ENCODE results near the gene MBD3.

The MBD3 gene

GRCh38 chr19:1633269-1633826, 40.7 kb upstream of the MBD3 start:
- TF ChIP-seq BHLHE40 (IDR thresholded peaks at IDR 0.05; ENCODE audit: borderline replicate concordance) (no peak), ELF4 (IDR thresholded peaks at IDR 0.05) (no peak), FOXK2 (IDR thresholded peaks at IDR 0.05) (no peak), PKNOX1 (IDR thresholded peaks at IDR 0.05) (no peak), ZNF384 (IDR thresholded peaks at IDR 0.05) (no peak), L3MBTL2 (conservative IDR thresholded peaks at IDR 0.05) (no peak), FOXM1 (IDR thresholded peaks at IDR 0.05; ENCODE audit: borderline replicate concordance) (no peak)
- ChIA-PET CTCF (no interaction called here), POLR2A (no interaction called here)
- DNase-seq (ENCODE audit: extremely low spot score): no peak

GRCh38 chr19:1632462-1633268, 40.0 kb upstream of the MBD3 start:
- no peak for DNase-seq (ENCODE audit: extremely low spot score)
- TF ChIP-seq FOXM1 (IDR thresholded peaks at IDR 0.05; ENCODE audit: borderline replicate concordance): no peak
- TF ChIP-seq PKNOX1 (IDR thresholded peaks at IDR 0.05): no peak
- TF ChIP-seq SP1 (IDR thresholded peaks at IDR 0.05): no peak
- TF ChIP-seq ZNF384 (IDR thresholded peaks at IDR 0.05): no peak
- no peak for TF ChIP-seq HDGF (IDR thresholded peaks at IDR 0.05; ENCODE audit: borderline replicate concordance)
- TF ChIP-seq ELF4 (IDR thresholded peaks at IDR 0.05): no peak
- TF ChIP-seq NFRKB (IDR thresholded peaks at IDR 0.05): no peak
- no peak for TF ChIP-seq SUZ12 (IDR thresholded peaks at IDR 0.05)
- TF ChIP-seq TARDBP (IDR thresholded peaks at IDR 0.05): no peak
- TF ChIP-seq ARNT (IDR thresholded peaks at IDR 0.05): no peak
- TF ChIP-seq BHLHE40 (IDR thresholded peaks at IDR 0.05; ENCODE audit: borderline replicate concordance): no peak
- TF ChIP-seq LEF1 (IDR thresholded peaks at IDR 0.05; ENCODE audit: borderline replicate concordance): no peak
- no peak for TF ChIP-seq FOXA1 (IDR thresholded peaks at IDR 0.05)

GRCh38 chr19:1631557-1632100, 39.0 kb upstream of the MBD3 start:
- POLR2A ChIA-PET: no interaction called here
- TF ChIP-seq FOXA1 (IDR thresholded peaks at IDR 0.05) (no peak), PKNOX1 (IDR thresholded peaks at IDR 0.05) (no peak), ARNT (IDR thresholded peaks at IDR 0.05) (no peak), FOXM1 (IDR thresholded peaks at IDR 0.05; ENCODE audit: borderline replicate concordance) (no peak), CTBP1 (IDR thresholded peaks at IDR 0.05; ENCODE audit: borderline replicate concordance) (no peak), L3MBTL2 (conservative IDR thresholded peaks at IDR 0.05) (no peak), LEF1 (IDR thresholded peaks at IDR 0.05; ENCODE audit: borderline replicate concordance) (no peak), FOXK2 (IDR thresholded peaks at IDR 0.05) (no peak), TARDBP (IDR thresholded peaks at IDR 0.05) (no peak), BHLHE40 (IDR thresholded peaks at IDR 0.05; ENCODE audit: borderline replicate concordance) (no peak), HDGF (IDR thresholded peaks at IDR 0.05; ENCODE audit: borderline replicate concordance) (no peak), ELF4 (IDR thresholded peaks at IDR 0.05) (no peak), SP1 (IDR thresholded peaks at IDR 0.05) (no peak), SUZ12 (IDR thresholded peaks at IDR 0.05) (no peak)
- no peak for DNase-seq (ENCODE audit: extremely low spot score)
- CTCF ChIA-PET: no interaction called here

More at GRCh38 chr19:1632462-1633268, 40.0 kb upstream of the MBD3 start:
- CTCF ChIA-PET: no interaction called here
- POLR2A ChIA-PET: no interaction called here

- POLR2A ChIA-PET: no interaction called here
- no peak for DNase-seq (ENCODE audit: extremely low spot score)
- CTCF ChIA-PET: no interaction called here
- TF ChIP-seq FOXM1 (IDR thresholded peaks at IDR 0.05; ENCODE audit: borderline replicate concordance) (no peak), FOXK2 (IDR thresholded peaks at IDR 0.05) (no peak), BHLHE40 (IDR thresholded peaks at IDR 0.05; ENCODE audit: borderline replicate concordance) (no peak), L3MBTL2 (conservative IDR thresholded peaks at IDR 0.05) (no peak), ZNF384 (IDR thresholded peaks at IDR 0.05) (no peak), ARNT (IDR thresholded peaks at IDR 0.05) (no peak), CTBP1 (IDR thresholded peaks at IDR 0.05; ENCODE audit: borderline replicate concordance) (no peak), HDGF (IDR thresholded peaks at IDR 0.05; ENCODE audit: borderline replicate concordance) (no peak), TARDBP (IDR thresholded peaks at IDR 0.05) (no peak), ELF4 (IDR thresholded peaks at IDR 0.05) (no peak), PKNOX1 (IDR thresholded peaks at IDR 0.05) (no peak), SP1 (IDR thresholded peaks at IDR 0.05) (no peak), FOXA1 (IDR thresholded peaks at IDR 0.05) (no peak), NFRKB (IDR thresholded peaks at IDR 0.05) (no peak)
Observed at GRCh38 chr19:1630811-1631210, 38.1 kb upstream of the MBD3 start.

- POLR2A ChIA-PET: no interaction called here
- TF ChIP-seq SP1 (IDR thresholded peaks at IDR 0.05) (no peak), FOXM1 (IDR thresholded peaks at IDR 0.05; ENCODE audit: borderline replicate concordance) (no peak), NFRKB (IDR thresholded peaks at IDR 0.05) (no peak), BHLHE40 (IDR thresholded peaks at IDR 0.05; ENCODE audit: borderline replicate concordance) (no peak), SUZ12 (IDR thresholded peaks at IDR 0.05) (no peak), CTBP1 (IDR thresholded peaks at IDR 0.05; ENCODE audit: borderline replicate concordance) (no peak), FOXK2 (IDR thresholded peaks at IDR 0.05) (no peak), ARNT (IDR thresholded peaks at IDR 0.05) (no peak), HDGF (IDR thresholded peaks at IDR 0.05; ENCODE audit: borderline replicate concordance) (no peak)
- CTCF ChIA-PET: no interaction called here
Observed at GRCh38 chr19:1630012-1630411, 37.3 kb upstream of the MBD3 start.

More at GRCh38 chr19:1630012-1630411, 37.3 kb upstream of the MBD3 start:
- DNase-seq (ENCODE audit: extremely low spot score): no peak
